Measurements from ENCODE around the gene BTBD3. TPM values are rescaled to one million over a fixed set of nuclear protein-coding genes. Genes with fewer than 3 reads are reported as not detected.

Gene BTBD3
- total RNA-seq, 1 donor from 2014 or later: 42.5 TPM

GRCh38 chr20:11918391-11918845 is 725 bp downstream of the BTBD3 start:
- no peak for DNase-seq (ENCODE audit: low spot score)

GRCh38 chr20:11918981-11919380 is 1.3 kb downstream of the BTBD3 start:
- peak; percentile 45 for DNase-seq (ENCODE audit: low spot score)

GRCh38 chr20:11919581-11919980 is 1.9 kb downstream of the BTBD3 start:
- no peak for DNase-seq (ENCODE audit: low spot score)

- no peak for DNase-seq (ENCODE audit: low spot score)
These were observed 2.4 kb downstream of the BTBD3 start for GRCh38 chr20:11920083-11920482.

- no peak for DNase-seq (ENCODE audit: low spot score)
These were observed 3.6 kb downstream of the BTBD3 start for GRCh38 chr20:11921321-11921720.

GRCh38 chr20:11922561-11922960 is 4.9 kb downstream of the BTBD3 start:
- DNase-seq (ENCODE audit: low spot score): no peak

- DNase-seq (ENCODE audit: low spot score): no peak
These were observed 7.2 kb downstream of the BTBD3 start for GRCh38 chr20:11924923-11925322.

GRCh38 chr20:11926292-11926998 is 8.8 kb downstream of the BTBD3 start:
- DNase-seq (ENCODE audit: low spot score): no peak

GRCh38 chr20:11929947-11930346 is 12.3 kb downstream of the BTBD3 start:
- DNase-seq (ENCODE audit: low spot score): no peak

GRCh38 chr20:11935212-11936154 is 17.8 kb downstream of the BTBD3 start:
- DNase-seq (ENCODE audit: low spot score): no peak

GRCh38 chr20:11936157-11936556 is 18.5 kb downstream of the BTBD3 start:
- DNase-seq (ENCODE audit: low spot score): no peak

GRCh38 chr20:11937230-11937629 is 19.5 kb downstream of the BTBD3 start:
- DNase-seq (ENCODE audit: low spot score): no peak

GRCh38 chr20:11941593-11942246 is 24.0 kb downstream of the BTBD3 start:
- DNase-seq (ENCODE audit: low spot score): no peak

- DNase-seq (ENCODE audit: low spot score): no peak
These were observed 26.1 kb downstream of the BTBD3 start for GRCh38 chr20:11943778-11944177.

GRCh38 chr20:11948806-11949205 is 31.1 kb downstream of the BTBD3 start:
- DNase-seq (ENCODE audit: low spot score): no peak

GRCh38 chr20:11949711-11950110 is 32.0 kb downstream of the BTBD3 start:
- DNase-seq (ENCODE audit: low spot score): no peak

- DNase-seq (ENCODE audit: low spot score): no peak
These were observed 34.0 kb downstream of the BTBD3 start for GRCh38 chr20:11951696-11952095.

- DNase-seq (ENCODE audit: low spot score): no peak
These were observed 34.9 kb downstream of the BTBD3 start for GRCh38 chr20:11952639-11953038.

GRCh38 chr20:11957911-11958310 is 40.2 kb downstream of the BTBD3 start:
- DNase-seq (ENCODE audit: low spot score): no peak

GRCh38 chr20:11958855-11959254 is 41.2 kb downstream of the BTBD3 start:
- no peak for DNase-seq (ENCODE audit: low spot score)

- no peak for DNase-seq (ENCODE audit: low spot score)
These were observed 47.9 kb downstream of the BTBD3 start for GRCh38 chr20:11965602-11966001.

GRCh38 chr20:11966186-11966585 is 48.5 kb downstream of the BTBD3 start:
- no peak for DNase-seq (ENCODE audit: low spot score)

All from ureter (tissue), 1 donor.